Smooth muscle cell (in vitro differentiated cells): ENCODE results near the gene IL3. TPM values are rescaled to one million over a fixed set of nuclear protein-coding genes. Genes with fewer than 3 reads are reported as not detected.

ENCODE experiments used
- DNase-seq: peaks from one replicate; lab custom pipeline; 2025; ENCODE audit not compliant: unreplicated experiment; lab: John Stamatoyannopoulos, UW
- H2AFZ ChIP-seq: fragments of 200-600 bp; sonication (generic); 2 replicates; pipeline ENCODE4 v1.6.0; 2016; ENCODE audit warnings: antibody characterized with exemption, low read depth, mild to moderate bottlenecking
- H3F3A ChIP-seq: fragments of 200-600 bp; sonication (generic); 2 replicates; pipeline ENCODE4 v1.6.0; 2017; ENCODE audit warnings: antibody characterized with exemption, low read depth
- H3K27ac ChIP-seq: fragments of 200-600 bp; sonication (generic); 2 replicates; pipeline ENCODE4 v1.5.1; 2016; ENCODE audit warnings: low read depth, mild to moderate bottlenecking
- H3K27me3 ChIP-seq: fragments of 200-600 bp; sonication (generic); 2 replicates; pipeline ENCODE4 v1.6.1; 2016; ENCODE audit warnings: low read depth, mild to moderate bottlenecking
- H3K36me3 ChIP-seq: fragments of 200-600 bp; sonication (generic); 2 replicates; pipeline ENCODE4 v1.5.1; 2016; ENCODE audit warnings: low read depth
- H3K4me1 ChIP-seq: fragments of 200-600 bp; sonication (generic); 2 replicates; pipeline ENCODE4 v1.5.1; 2016; ENCODE audit warnings: low read depth
- H3K4me2 ChIP-seq: fragments of 200-600 bp; sonication (generic); 2 replicates; pipeline ENCODE4 v1.6.0; 2016; ENCODE audit warnings: mild to moderate bottlenecking
- H3K4me3 ChIP-seq: fragments of 200-600 bp; sonication (generic); 2 replicates; pipeline ENCODE4 v1.5.1; 2016; ENCODE audit warnings: mild to moderate bottlenecking
- H3K79me2 ChIP-seq: fragments of 200-600 bp; sonication (generic); 2 replicates; pipeline ENCODE4 v1.6.0; 2016; ENCODE audit warnings: low read depth, mild to moderate bottlenecking
- H3K9ac ChIP-seq: fragments of 200-600 bp; sonication (generic); 2 replicates; pipeline ENCODE4 v1.6.0; 2016; ENCODE audit warnings: low read depth
- H3K9me3 ChIP-seq: fragments of 200-600 bp; sonication (generic); replicated peaks from 2 replicates; pipeline ENCODE4 v1.5.1; 2016; ENCODE audit warnings: low read depth
- H4K20me1 ChIP-seq: fragments of 200-600 bp; sonication (generic); 2 replicates; pipeline ENCODE4 v1.6.0; 2016; ENCODE audit warnings: low read depth
- WGBS: methylation state at CpG from one replicate; pipeline ENCODE4 v1.1.7; 2016; ENCODE audit warnings: low lambda C conversion rate; 5-methylcytosine and 5-hydroxymethylcytosine counted together
- polyA plus RNA-seq: library from polyadenylated mRNA; unstranded; fragments of >200 nt; fragmentation: Nextera tagmentation; extraction: Ambion mirVana; gene quantifications from 2 replicates; pipeline ENCODE4 v1.2.1, GENCODE V29; 2016
- total RNA-seq: library from RNA; depleted of rRNA; stranded (reverse); fragments of >200 nt; gene quantifications from 2 replicates; pipeline ENCODE4 v1.2.3, GENCODE V29; 2014
- TF ChIP-seq, protein P1 (sequence below): fragments of 200-600 bp; sonication (generic); IDR thresholded peaks from 2 replicates; pipeline ENCODE4 v1.5.1; 2017; ENCODE audit warnings: borderline replicate concordance, mild to moderate bottlenecking, antibody characterized with exemption; ENCODE audit not compliant: insufficient read depth, poor library complexity, severe bottlenecking

Gene IL3
- total and polyA plus RNA-seq, 2 experiments from 2014 or later = not detected

GRCh38 chr5:132098151-132098594 lies 37.7 kb downstream of the IL3 start:
- H2AFZ ChIP-seq = no peak overlapping the region
- no peak overlapping the region for H3K4me3 ChIP-seq
- no peak overlapping the region for H3K9ac ChIP-seq
- no peaks in the 10 kb centered on the region for H3F3A ChIP-seq
- H3K27me3 ChIP-seq = no peaks in the 10 kb centered on the region
- no peak overlapping the region for H3K27ac ChIP-seq
- no peak for DNase-seq
- H3K4me2 ChIP-seq = no peak overlapping the region
- no peaks in the 10 kb centered on the region for H3K36me3 ChIP-seq
- H3K4me1 ChIP-seq = no peaks in the 10 kb centered on the region
- TF ChIP-seq, protein P1, sequence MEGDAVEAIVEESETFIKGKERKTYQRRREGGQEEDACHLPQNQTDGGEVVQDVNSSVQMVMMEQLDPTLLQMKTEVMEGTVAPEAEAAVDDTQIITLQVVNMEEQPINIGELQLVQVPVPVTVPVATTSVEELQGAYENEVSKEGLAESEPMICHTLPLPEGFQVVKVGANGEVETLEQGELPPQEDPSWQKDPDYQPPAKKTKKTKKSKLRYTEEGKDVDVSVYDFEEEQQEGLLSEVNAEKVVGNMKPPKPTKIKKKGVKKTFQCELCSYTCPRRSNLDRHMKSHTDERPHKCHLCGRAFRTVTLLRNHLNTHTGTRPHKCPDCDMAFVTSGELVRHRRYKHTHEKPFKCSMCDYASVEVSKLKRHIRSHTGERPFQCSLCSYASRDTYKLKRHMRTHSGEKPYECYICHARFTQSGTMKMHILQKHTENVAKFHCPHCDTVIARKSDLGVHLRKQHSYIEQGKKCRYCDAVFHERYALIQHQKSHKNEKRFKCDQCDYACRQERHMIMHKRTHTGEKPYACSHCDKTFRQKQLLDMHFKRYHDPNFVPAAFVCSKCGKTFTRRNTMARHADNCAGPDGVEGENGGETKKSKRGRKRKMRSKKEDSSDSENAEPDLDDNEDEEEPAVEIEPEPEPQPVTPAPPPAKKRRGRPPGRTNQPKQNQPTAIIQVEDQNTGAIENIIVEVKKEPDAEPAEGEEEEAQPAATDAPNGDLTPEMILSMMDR = no peak
- no peaks in the 10 kb centered on the region for H3K79me2 ChIP-seq
- no peaks in the 10 kb centered on the region for H3K9me3 ChIP-seq
- 82% methylated on average over 5 of the region's 5 CpGs for WGBS
- H4K20me1 ChIP-seq = no peaks in the 10 kb centered on the region

- no peak overlapping the region for H3K9ac ChIP-seq
- H3K4me1 ChIP-seq = no peaks in the 10 kb centered on the region
- no peak overlapping the region for H2AFZ ChIP-seq
- H3K27me3 ChIP-seq = no peaks in the 10 kb centered on the region
- H3F3A ChIP-seq = no peaks in the 10 kb centered on the region
- TF ChIP-seq, protein P1 = no peak
- no peak overlapping the region for H3K4me2 ChIP-seq
- H3K4me3 ChIP-seq = no peak overlapping the region
- no peak overlapping the region for H3K27ac ChIP-seq
- no peaks in the 10 kb centered on the region for H3K36me3 ChIP-seq
- no peaks in the 10 kb centered on the region for H4K20me1 ChIP-seq
- DNase-seq = no peak
- no peaks in the 10 kb centered on the region for H3K9me3 ChIP-seq
- H3K79me2 ChIP-seq = no peaks in the 10 kb centered on the region
Observed at GRCh38 chr5:132098621-132099020, 38.2 kb downstream of the IL3 start.

GRCh38 chr5:132099076-132099748 lies 38.8 kb downstream of the IL3 start:
- Histone ChIP-seq H3K4me1 (peaks cover 4% of the 10 kb centered on the region), H3K79me2 (no peaks in the 10 kb centered on the region), H3K4me3 (no peak overlapping the region), H3K27ac (no peak overlapping the region), H3K9ac (no peak overlapping the region), H3F3A (peaks cover 2% of the 10 kb centered on the region), H4K20me1 (no peaks in the 10 kb centered on the region), H2AFZ (no peak overlapping the region), H3K4me2 (no peak overlapping the region), H3K9me3 (no peaks in the 10 kb centered on the region), H3K36me3 (no peaks in the 10 kb centered on the region), H3K27me3 (no peaks in the 10 kb centered on the region)
- no peak for DNase-seq
- TF ChIP-seq, protein P1 = no peak
- WGBS = 83% methylated on average over 5 of the region's 5 CpGs

GRCh38 chr5:132099905-132100304 lies 39.5 kb downstream of the IL3 start:
- Histone ChIP-seq H3K27ac (no peak overlapping the region), H3K36me3 (no peaks in the 10 kb centered on the region), H3K9ac (no peak overlapping the region), H3K79me2 (no peaks in the 10 kb centered on the region), H3K4me1 (peaks cover 4% of the 10 kb centered on the region), H2AFZ (no peak overlapping the region), H3K4me2 (no peak overlapping the region), H3K4me3 (no peak overlapping the region), H4K20me1 (no peaks in the 10 kb centered on the region), H3F3A (peaks cover 3% of the 10 kb centered on the region), H3K9me3 (no peaks in the 10 kb centered on the region), H3K27me3 (no peaks in the 10 kb centered on the region)
- TF ChIP-seq, protein P1 = no peak
- no peak for DNase-seq
- 91% methylated on average over 3 of the region's 3 CpGs for WGBS
